GM18909 (cell line): ENCODE measurements around the gene CCDC57.

Source experiments
- ATAC-seq: cut with Tn5 transposase; IDR thresholded peaks from one replicate; pipeline ENCODE4 v1.9.1; 2021; ENCODE audit warnings: mild to moderate bottlenecking; ENCODE audit not compliant: unreplicated experiment, poor library complexity

The CCDC57 gene

DNA sequence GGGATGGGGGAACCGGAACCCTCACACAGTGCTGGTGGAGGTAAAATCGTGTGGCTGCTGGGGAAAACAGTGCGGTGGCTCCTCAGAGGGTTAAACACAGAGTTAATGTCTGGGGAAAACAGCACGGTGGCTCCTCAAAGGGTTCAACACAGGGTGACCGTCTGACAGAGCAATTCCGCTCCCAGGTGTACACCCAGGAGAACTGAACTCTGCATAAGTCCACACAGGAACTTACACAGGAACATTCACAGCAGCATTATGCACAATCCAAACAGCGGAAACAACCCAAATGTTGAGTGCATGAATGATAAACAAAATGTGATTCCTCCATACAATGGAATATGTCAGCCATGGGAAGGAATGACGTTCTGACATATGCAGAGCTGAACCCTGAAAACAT is 51.4 kb downstream of the CCDC57 start:
- no peak for ATAC-seq

DNA sequence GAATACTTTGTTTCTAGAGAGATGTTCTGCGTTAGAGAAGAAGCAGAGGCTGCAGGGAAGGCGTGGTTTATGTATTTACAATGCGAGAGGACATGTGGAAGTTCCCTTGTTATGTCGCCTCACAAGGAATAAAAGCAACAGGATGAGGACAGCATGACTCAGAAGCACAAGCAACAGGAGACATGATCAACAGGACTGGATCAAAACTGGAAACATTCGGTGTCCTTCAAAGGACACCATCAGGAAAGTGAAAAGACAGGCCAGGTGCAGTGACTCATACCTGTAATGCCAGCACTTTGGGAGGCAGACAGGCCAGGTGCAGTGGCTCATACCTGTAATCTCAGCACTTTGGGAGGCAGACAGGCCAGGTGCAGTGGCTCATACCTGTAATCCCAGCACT is 52.6 kb downstream of the CCDC57 start:
- no peak for ATAC-seq

DNA sequence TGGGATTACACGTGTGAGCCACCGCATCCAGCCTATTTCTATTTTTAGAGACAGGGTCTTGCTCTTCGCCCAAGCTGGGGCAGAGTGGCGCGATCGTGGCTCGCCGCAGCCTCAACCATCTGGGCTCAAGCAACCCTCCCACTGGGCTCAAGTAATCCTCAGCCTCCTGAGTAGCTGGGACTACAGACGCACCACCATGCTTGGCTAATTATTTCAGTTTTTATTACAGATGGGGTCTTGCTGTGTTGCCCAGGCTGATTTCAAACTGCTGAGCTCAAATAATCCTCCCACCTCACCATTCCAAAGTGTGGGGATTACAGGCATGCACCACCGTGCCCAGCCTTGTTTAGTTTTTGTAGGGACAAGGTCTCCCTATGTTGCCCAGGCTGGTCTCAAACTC is 53.8 kb downstream of the CCDC57 start:
- no peak for ATAC-seq

DNA sequence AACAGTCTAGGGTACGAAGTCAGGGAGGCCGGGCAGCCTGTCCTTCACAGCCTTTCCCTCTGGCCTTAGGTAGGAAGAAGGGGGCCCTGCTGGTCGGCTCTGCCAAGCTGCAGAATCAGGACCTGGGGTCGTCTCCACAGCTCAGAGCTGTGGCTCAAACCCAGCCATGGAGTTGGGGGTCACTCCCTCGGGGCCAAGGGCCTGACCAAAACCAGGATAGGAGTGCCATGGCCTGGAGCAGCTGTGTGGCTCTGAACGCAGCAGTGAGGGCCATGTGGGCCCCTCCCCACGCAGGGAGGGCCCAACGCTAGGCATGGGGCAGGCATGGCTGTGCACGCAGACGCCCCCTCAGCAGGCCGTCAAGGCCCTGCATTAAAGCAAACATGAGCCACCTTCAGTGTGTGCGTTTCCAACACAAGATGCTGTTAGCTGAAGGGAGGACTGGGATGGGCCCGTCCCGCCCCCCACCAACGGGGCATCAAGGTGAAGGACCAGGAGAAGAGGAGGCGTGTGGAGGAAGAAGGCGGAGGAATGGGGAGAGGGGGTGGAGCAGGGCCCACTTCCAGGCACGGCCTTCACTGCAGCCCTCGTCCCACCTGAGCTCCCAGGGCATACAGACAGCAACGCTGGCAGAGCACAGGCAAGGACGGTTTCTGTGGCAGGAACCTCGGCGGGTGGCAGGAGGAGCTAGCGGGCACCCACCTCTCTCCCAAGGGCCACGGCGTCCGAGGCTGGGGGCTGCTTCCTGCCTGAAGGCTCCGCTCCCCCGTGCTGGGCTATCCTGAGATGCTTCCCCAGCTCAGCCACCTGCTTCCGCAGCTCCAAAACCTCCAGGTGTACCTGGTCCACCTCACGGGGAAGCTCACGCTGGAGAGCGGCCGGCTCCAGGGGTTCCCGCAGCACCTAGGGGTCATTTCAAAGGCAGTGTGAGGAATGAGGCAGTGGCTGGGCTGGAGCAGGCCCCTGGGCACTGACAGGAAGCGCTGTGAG is 55.3 kb downstream of the CCDC57 start:
- ATAC-seq = no peak

DNA sequence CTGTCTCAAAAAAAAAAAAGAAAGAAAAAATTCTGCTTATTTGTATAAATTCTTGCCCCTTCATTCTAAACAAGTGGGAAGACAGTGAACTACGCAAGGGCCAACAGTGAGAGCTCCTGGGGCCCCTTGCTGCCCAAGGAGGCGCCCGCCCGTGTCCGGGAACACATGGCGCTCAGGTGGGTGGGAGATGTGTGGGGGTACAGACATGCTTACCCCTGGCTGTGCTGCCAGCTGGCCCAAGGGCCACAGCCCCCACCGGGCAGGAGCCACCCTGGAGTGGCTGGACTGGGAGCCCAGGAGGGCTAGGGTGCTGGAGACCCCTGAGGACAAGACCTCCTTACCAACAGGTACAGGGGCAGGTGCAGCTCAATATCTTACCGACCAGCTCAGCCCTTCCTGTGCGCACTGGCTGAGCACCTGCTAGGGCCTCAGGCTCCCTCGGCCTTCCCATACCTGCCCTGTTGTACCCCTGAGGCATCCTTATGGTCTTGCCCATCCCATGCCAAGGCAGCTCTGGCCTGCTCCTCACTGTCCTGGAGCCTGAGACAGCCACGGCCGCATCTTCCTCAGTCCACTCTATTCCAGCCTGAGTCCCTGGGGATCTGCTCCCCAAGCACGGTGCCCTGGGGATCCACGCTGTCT is 56.2 kb downstream of the CCDC57 start:
- ATAC-seq = no peak

DNA sequence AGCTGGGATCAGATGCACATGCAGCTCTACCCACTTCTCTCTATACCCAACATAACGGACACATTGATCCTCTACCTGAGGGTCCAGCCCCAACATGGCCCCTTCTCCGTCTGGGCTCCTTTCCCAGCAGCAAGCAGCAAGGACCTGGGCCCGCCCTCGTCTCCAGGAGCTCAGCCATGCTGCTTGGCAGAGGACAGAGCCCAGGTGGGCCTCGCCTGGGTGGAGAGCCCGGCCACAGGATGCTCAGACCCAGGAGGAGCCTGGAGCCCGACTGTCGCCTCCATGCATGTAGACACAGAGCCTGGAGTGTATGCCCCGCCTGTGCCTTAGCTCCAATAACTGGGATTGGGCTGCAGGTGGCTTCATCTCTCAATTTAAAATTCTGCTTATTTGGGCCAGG is 57.0 kb downstream of the CCDC57 start:
- no peak for ATAC-seq

DNA sequence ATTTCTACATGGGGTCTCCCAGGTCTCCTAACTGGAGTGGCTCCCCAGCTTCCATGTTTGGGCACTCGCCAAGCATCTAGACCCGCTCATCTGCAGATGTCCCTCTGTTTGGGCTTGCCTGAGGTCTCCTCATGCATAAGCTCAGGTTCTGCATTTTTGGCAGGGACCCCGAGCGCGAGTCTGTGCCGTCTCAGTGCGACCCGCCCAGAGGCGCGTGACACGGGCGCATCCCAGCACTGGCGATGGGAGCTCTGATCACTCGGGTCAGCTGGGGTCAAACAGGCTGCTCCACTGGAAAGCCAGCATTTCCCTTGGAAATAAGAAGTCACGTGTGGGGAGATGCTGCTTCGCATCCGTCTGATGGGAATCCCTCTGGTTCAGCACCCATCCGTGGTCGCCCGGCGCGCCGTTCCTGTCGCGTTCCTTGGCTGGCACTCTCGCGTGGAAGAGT is 57.7 kb downstream of the CCDC57 start:
- ATAC-seq = no peak

DNA sequence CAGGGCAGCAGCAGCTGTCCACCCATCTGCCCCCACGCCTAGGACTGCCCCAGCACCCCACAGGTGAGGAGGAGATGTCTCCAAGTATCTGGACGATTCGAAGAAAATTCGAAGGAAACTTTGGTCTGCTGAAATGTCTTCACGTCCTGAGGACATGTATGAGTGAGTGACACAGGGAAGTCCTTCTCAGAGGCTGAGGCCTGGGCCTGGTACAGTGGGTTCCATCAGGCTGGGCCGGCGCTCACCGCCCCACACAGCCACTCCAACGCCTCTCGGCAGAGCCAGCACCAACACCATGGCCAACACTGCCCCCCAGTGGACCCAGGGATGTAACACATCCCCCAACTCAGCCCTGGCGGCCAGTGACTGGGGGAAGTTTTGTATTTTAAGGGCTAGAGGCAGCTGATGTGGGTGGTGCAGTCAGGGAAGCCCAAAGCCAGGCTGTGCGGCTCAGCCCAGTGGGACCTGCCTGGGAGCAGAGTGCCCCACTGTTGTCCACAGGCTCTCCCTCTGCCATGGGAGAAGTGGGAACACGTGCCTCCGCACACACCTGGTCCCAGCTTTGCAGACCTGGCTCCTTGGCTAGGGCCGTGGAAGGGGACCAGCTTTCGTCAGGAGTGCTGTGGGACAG is 58.8 kb downstream of the CCDC57 start:
- ATAC-seq = no peak

DNA sequence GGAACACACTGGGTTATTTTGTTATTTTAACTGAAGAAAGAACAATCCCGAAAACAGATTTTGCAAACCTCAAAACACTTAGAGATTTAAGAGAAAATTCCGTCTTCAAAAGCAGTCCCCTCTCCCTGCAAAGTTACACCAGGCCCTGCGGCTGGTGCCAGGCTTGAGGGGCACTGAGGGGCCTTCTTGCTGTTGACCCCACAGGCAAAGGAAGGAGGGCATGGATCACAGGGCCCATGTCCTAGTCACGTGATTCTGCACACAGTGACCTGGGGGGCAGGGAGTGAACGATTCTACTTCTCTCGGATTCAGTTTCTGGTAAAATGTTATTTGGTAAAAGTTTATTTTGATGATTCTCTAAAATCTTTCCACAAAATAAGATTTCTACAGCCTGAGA is 59.3 kb downstream of the CCDC57 start:
- no peak for ATAC-seq

DNA sequence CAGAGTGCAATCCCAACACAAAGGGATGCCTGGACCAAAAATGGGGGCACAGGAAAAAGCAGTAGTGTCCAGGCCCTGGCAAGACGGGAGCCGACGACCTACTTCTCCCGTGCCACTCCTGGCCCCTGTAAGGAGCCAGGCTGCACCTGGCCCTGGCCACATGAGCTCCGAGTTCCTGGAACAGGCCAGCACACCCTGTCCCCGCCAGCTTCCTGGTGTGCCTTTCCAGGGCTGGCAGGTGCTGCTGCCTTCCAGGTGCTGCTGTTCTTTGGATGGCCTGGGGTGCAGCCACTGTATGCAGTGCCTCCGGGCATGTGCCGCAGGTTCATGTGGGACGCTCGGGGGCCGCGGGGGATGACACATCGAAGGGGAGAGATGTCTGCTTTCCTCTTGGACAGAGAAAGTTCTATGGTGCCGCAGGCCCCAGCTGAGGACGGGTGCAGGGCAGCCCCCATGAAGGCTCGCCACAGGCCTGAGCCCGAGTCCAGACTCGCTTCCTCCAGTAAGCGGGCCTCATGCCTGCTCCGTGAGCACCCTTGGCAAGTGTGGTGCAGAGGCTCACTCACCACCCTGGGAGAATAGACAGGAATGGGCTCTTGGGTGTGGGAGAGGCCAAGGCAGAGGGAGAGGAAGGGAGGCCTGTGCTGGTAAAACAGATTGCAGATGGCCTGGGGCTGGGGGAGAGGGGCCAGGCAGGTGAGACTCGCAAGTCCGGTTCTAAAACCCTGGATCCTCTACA is 59.9 kb downstream of the CCDC57 start:
- no peak for ATAC-seq

DNA sequence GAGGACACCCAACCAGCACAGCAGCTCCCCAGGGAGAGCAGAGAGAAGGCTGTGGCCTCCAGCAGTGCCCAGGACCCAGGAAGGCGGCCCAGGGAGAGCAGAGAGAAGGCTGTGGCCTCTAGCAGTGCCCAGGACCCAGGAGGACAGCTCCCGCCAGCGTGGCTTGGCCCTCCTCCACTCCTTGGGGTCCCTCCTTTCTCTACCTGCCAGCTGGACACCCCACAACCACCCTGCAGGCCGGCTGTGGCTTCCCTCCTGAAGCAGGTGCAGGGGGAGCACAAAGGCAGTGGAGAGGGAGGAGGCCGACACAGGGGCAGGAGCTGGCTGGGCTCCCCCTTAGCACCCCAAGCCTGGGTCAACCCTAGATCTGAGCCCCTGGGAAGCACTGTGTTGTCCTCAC is 60.5 kb downstream of the CCDC57 start:
- ATAC-seq = no peak

DNA sequence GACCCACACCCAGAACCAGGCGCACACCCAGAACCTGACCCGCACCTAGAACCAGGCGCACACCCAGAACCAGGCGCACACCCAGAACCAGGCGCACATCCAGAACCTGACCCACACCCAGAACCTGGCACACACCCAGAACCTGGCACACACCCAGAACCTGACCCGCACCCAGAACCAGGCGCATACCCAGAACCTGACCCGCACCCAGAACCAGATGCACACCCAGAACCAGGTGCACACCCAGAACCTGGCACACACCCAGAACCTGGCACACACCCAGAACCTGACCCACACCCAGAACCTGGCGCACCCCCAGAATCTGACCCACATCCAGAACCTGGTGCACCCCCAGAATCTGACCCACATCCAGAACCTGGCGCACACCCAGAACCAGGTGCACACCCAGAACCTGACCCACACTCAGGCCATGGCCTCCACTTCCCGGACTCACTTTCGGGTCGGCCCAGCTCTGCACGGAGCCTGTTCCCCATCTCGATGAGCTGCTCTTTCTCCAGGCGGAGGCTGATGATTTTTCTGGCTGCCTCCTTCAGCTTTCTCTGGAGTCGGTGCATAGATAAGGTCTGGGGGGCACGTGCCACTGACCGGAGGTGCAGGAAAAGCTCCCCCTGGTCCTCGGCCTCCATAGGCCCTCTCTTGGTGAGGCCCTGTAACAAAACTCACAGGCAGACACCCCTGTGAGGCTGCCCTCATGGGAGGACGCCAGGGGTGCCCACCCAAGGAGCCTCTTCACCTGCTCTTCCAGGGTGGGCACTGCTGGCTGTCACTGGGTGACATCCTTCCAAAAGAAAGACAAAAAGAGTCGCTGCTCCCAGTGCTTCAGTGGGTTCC is 61.3 kb downstream of the CCDC57 start:
- no peak for ATAC-seq

DNA sequence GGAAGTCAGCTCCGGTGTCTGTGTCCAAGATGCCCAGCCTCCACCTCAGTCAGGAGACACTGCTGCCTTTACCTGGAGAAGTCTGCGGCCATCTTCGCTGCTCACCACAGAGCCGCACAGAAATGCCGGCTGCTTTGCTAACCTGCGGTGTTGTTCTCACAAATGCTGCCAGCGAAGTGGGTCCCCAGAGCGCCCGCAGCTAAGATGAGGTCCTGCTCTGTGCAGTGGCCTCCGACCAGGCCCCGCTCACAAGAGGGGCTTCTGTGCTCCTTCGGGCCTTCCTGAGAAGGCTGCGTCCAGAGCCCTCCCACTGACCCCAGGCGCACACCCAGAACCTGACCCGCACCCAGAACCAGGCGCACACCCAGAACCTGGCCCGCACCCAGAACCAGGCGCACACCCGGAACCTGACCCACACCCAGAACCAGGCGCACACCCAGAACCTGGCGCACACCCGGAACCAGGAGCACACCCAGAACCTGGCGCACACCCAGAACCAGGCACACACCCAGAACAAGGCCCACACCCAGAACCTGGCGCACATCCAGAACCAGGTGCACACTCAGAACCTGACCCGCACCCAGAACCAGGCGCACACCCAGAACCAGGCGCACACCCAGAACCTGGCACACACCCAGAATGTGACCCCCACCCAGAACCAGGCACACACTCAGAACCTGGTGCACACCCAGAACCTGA is 63.1 kb downstream of the CCDC57 start:
- no peak for ATAC-seq

DNA sequence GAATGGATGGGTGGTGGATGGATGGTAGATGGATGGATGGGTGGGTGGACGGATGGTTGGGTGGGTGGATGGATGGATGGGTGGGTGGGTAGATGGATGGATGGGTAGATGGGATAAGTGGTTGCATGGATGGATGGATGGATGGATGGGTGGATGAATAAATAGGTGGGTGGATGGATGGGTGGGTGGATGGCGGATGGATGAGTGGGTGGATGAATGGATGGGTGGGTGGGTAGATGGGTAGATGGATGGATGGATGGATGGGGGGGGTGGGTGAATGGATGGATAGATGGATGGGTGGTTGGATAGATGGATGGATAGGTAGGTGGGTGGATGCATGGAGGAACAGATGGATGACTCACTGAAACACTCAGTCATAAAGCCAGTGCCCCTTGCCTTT is 63.6 kb downstream of the CCDC57 start:
- no peak for ATAC-seq

DNA sequence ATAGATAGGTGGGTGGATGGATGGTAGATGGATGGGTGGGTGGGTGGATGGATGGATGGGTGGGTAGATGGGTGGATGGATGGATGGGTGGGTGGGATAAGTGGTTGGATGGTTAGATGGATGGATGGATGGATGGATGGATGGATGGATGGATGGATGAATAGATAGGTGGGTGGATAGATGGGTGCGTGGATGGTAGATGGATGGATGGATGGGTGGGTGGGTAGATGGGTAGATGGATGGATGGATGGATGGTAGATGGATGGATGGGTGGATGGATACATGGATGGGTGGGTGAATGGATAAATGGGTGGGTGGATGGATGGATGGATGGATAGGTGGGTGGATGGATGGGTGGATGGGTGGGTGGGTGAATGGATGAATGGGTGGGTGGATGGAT is 64.6 kb downstream of the CCDC57 start:
- ATAC-seq = no peak

DNA sequence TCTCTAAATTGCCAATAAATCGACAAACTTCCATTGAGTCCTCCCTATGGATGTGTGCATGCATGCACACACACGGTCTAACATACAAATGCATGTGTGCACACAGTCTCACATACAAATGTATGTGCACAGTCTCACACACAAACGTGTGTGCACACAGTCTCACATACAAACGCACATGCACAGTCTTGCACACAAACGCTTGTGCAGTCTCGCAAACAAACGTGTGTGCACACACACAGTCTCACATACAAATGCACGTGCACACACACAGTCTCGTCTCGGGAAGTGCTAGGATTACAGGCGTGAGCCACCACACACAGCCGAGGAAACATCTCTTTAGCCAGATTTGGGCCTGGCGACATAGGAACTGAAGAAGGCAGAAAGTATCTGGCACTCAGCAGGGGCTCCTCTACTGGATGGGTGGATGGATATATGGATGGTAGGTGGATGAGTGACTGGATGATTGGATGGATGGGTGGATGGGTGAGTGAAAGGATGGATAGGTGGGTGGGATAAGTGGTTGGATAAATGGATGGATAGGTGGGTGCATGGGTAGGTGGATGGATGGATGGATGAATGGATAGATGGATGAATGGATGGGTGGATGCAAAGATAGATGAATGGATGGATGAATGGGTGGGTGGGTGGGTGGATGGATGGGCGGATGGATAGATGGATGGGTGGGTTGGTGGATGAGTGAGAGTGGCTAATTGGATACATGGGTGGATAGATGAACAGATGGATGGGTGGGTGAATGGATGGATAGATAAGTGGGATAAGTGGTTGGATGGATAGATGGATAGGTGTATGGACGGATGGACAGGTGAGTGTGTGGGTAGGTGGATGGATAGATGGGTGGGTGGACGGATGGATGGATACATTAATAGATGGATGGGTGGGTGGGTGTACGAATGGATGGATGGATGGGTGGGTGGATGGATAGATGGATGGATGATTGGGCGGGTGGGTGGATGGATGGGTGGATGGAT is 65.7 kb downstream of the CCDC57 start:
- ATAC-seq = no peak

DNA sequence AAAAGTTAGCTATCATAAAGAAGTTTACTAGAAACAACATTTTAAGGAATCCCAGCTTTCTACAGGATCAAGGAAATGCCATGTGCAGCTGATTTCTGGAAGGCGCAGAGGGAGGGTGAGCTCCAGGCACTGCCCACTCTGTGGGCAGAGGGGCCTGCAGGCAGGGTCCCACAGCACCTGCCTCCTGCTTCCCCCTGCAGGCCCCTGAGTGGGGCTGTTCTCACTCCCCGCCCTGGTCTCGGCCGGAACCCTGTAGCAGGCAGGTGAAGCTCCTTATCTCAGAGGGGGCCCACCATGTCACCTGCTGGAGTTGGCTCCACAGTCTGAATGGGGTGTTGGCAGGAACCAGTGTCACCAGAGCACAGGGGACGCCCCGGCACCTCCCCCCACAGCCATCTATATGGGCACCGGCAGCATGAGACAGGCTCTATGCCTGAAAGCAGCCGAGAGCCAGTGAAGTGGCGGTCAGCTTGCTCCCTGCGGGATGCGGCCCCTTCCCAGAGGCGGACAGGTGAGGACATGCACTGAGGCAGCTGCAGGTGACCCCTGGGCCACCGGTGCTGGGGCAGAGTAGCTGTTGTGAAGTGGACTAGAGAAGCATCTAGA is 67.0 kb downstream of the CCDC57 start:
- no peak for ATAC-seq
